Superior temporal gyrus (tissue), 1 donor: ENCODE data around the gene OR5B21.

Experiments
- DNase-seq: peaks from one replicate; pipeline ENCODE4 v3.0.0-alpha.2; 2016; ENCODE audit errors: extremely low spot score

The OR5B21 gene

GRCh38 chr11:58493676-58494075, 14.2 kb downstream of the OR5B21 start:
- DNase-seq: no peak

- no peak for DNase-seq
Measured at GRCh38 chr11:58490827-58491226, 17.1 kb downstream of the OR5B21 start.

- DNase-seq: no peak
Measured at GRCh38 chr11:58487170-58487569, 20.7 kb downstream of the OR5B21 start.

- no peak for DNase-seq
Measured at GRCh38 chr11:58485961-58486360, 21.9 kb downstream of the OR5B21 start.

GRCh38 chr11:58471892-58472291, 36.0 kb downstream of the OR5B21 start:
- no peak for DNase-seq

- DNase-seq: no peak
Measured at GRCh38 chr11:58466293-58466692, 41.6 kb downstream of the OR5B21 start.

GRCh38 chr11:58465690-58466089, 42.2 kb downstream of the OR5B21 start:
- no peak for DNase-seq
